Stimulated activated memory B cell treated with anti-CD40 and anti-IgM and Interleukin-4, amounts not matched to agents 10 μg/mL and 1 μg/mL and 100 μg/mL, for 72 hours (primary cell): ENCODE measurements around the gene GRIN1.
A peak's percentile ranks its signal among the peaks of the same experiment; 100 is the strongest.

ENCODE experiments used
- ATAC-seq: fragments of 150-1000 bp; cut with Tn5 transposase; 2 replicates; pipeline ENCODE4 v1.10.0; 2021
- H3K27ac Mint-ChIP-seq: one replicate; pipeline ENCODE4 v1.8.0; 2022; ENCODE audit warnings: mild to moderate bottlenecking, mixed read lengths
- H3K27me3 Mint-ChIP-seq: one replicate; pipeline ENCODE4 v1.8.0; 2022; ENCODE audit warnings: mixed read lengths
- H3K36me3 Mint-ChIP-seq: one replicate; pipeline ENCODE4 v1.8.0; 2022; ENCODE audit warnings: mixed read lengths
- H3K4me1 Mint-ChIP-seq: one replicate; pipeline ENCODE4 v1.8.0; 2022; ENCODE audit warnings: mixed read lengths
- H3K4me3 Mint-ChIP-seq: one replicate; pipeline ENCODE4 v1.8.0; 2022; ENCODE audit warnings: mild to moderate bottlenecking, moderate library complexity, mixed read lengths
- H3K9me3 Mint-ChIP-seq: one replicate; pipeline ENCODE4 v1.8.0; 2022; ENCODE audit warnings: mixed read lengths

The GRIN1 gene

GRCh38 chr9:137138722-137139467 is at the start of gene GRIN1:
GRIN1 (plus strand) TSS chr9:137139154; CDS start chr9:137139487, 333 bp downstream.
- Mint-ChIP-seq H3K4me3 (peak within 1 kb of the TSS; percentile 24), H3K36me3 (no peaks in the 10 kb centered on the region), H3K27me3 (peaks cover 93% of the 10 kb centered on the region), H3K27ac (no peak within 1 kb of the TSS), H3K4me1 (peaks cover 14% of the 10 kb centered on the region), H3K9me3 (no peaks in the 10 kb centered on the region)
- no peak for ATAC-seq

DNA sequence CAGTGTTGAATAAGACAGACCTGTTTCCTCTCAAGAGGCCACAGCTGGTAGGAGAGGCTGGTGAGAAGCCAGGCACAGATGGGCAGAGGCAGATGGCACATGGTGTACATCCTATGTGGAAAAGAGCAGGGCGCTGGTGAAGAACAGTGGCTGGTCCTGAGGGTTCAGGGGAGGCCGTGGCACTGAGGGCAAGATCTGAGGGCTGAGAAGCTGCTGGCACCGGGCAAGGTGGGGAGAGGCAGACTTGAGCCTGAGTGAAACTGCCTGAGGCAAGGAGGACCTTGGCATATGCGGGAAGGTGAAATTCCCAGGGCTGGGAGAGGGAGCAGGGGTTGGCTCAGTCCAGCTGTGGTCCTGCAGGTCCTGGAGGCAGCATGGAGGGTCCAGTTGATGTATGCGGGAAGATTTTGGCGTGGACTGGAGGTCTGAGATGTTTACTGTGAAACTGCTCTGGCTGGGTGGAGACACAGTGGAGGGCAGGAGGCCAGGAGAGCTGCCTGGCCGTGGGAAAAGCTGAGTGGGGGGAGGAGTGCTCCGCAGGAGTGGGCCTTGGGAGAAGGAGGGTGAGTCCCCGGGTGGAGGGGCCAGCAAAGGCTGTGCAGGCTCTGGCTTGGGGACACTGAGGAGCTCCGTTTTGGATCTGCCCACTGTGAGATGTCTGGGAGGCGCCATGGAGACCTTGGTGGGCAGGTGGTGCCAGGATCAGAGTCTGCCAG is 49.6 kb upstream of the GRIN1 start:
- no peak overlapping the region for H3K4me3 Mint-ChIP-seq
- peaks cover 50% of the 10 kb centered on the region for H3K4me1 Mint-ChIP-seq
- no peak for ATAC-seq
- peak overlapping the region; percentile 74 for H3K27ac Mint-ChIP-seq
- peaks cover 34% of the 10 kb centered on the region for H3K36me3 Mint-ChIP-seq
- no peaks in the 10 kb centered on the region for H3K27me3 Mint-ChIP-seq
- no peaks in the 10 kb centered on the region for H3K9me3 Mint-ChIP-seq

DNA sequence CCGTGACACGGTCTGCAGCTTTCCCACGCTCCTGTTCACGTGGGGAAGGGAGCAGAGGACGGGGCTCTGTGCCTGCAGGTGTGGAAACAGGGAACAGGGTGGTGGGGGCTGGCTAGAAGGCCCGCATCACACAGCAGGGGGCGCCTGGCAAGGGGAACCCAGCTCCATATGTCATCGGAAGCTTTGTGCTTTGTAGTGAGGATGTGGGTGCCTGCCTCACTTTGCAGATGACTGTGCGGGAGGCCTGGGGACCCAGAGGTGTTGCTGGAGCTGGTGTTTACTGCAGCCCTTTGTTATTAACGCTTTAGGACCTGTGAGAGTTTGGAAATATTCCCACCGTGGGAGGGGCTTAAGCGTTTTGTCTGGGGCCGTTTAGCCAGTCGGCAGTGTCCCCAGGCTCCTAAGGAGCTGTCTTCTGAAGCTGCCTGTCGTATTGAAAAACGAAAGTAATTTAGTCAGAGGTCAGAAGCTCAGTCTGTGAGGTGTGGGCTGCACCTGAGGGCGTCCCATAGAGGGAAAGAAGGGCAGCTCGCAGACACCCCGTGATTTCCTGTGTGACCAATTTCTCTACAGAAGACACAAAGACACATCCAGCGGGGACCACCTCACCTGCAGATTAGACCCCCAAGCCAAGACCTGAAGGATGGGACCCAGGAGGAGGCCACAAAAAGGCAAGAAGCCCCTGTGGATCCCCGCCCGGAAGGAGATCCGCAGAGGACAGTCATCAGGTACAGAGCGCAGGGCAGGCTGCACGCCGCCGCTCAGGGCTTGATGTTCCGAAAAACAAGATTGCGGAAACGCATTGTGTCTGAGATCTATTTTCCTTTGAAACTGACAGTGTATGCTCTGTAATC is 43.1 kb upstream of the GRIN1 start:
- H3K9me3 Mint-ChIP-seq = no peaks in the 10 kb centered on the region
- ATAC-seq = peak; percentile 97
- peak overlapping the region; percentile 71 for H3K4me3 Mint-ChIP-seq
- no peaks in the 10 kb centered on the region for H3K27me3 Mint-ChIP-seq
- H3K36me3 Mint-ChIP-seq = peaks cover 48% of the 10 kb centered on the region
- H3K27ac Mint-ChIP-seq = peak overlapping the region; percentile 76
- peaks cover 19% of the 10 kb centered on the region for H3K4me1 Mint-ChIP-seq

GRCh38 chr9:137096785-137097546 is 42.0 kb upstream of the GRIN1 start:
- peaks cover 15% of the 10 kb centered on the region for H3K4me1 Mint-ChIP-seq
- ATAC-seq = no peak
- no peaks in the 10 kb centered on the region for H3K27me3 Mint-ChIP-seq
- peaks cover 43% of the 10 kb centered on the region for H3K36me3 Mint-ChIP-seq
- no peak overlapping the region for H3K27ac Mint-ChIP-seq
- H3K9me3 Mint-ChIP-seq = no peaks in the 10 kb centered on the region
- H3K4me3 Mint-ChIP-seq = no peak overlapping the region

DNA sequence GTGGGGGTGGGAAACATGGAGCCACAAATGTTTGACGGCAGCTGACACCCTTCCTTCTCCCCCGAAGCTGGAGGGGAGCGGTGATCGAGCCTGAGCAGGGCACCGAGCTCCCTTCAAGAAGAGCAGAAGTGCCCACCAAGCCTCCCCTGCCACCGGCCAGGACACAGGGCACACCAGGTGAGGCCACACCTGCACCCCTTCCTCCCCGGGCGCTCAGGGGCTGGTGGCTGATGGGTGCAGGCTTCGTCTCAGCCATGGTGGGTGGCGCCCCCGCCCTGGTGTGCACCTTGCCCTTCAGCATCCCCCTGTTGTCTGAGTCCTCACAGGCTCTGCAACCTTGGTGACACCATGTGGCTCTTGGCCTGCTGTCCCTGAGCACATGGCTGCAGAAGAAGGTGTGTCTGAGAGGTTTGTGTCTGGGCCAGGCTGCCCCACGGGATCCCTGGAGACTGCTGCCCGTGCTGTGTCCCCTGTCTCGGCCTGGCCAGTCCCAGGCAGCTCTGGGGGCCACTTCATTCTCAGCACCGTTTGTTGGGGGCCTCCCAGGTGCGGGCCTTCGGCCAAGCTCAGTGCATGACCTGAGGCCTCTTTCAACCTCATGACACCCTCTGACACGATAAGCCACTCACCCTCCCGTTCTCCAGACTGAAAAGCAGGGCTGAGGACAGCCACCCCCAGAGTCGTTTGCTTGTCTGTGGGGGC is 41.0 kb upstream of the GRIN1 start:
- Mint-ChIP-seq H3K36me3 (peaks cover 36% of the 10 kb centered on the region), H3K9me3 (no peaks in the 10 kb centered on the region), H3K27me3 (no peaks in the 10 kb centered on the region), H3K4me3 (no peak overlapping the region), H3K27ac (no peak overlapping the region), H3K4me1 (peaks cover 15% of the 10 kb centered on the region)
- ATAC-seq = no peak

GRCh38 chr9:137099231-137099630 is 39.7 kb upstream of the GRIN1 start:
- no peaks in the 10 kb centered on the region for H3K27me3 Mint-ChIP-seq
- peaks cover 15% of the 10 kb centered on the region for H3K4me1 Mint-ChIP-seq
- ATAC-seq = no peak
- peaks cover 32% of the 10 kb centered on the region for H3K36me3 Mint-ChIP-seq
- H3K27ac Mint-ChIP-seq = no peak overlapping the region
- no peak overlapping the region for H3K4me3 Mint-ChIP-seq
- no peaks in the 10 kb centered on the region for H3K9me3 Mint-ChIP-seq

- H3K36me3 Mint-ChIP-seq = peaks cover 11% of the 10 kb centered on the region
- H3K4me3 Mint-ChIP-seq = no peak overlapping the region
- no peaks in the 10 kb centered on the region for H3K4me1 Mint-ChIP-seq
- no peak for ATAC-seq
- H3K9me3 Mint-ChIP-seq = no peaks in the 10 kb centered on the region
- no peak overlapping the region for H3K27ac Mint-ChIP-seq
- no peaks in the 10 kb centered on the region for H3K27me3 Mint-ChIP-seq
Measured at GRCh38 chr9:137103206-137103999, 35.6 kb upstream of the GRIN1 start.

GRCh38 chr9:137105814-137106661 is 32.9 kb upstream of the GRIN1 start:
- Mint-ChIP-seq H3K27me3 (no peaks in the 10 kb centered on the region), H3K4me1 (no peaks in the 10 kb centered on the region), H3K36me3 (peaks cover 5% of the 10 kb centered on the region), H3K9me3 (no peaks in the 10 kb centered on the region), H3K4me3 (no peak overlapping the region), H3K27ac (no peak overlapping the region)
- ATAC-seq = no peak

DNA sequence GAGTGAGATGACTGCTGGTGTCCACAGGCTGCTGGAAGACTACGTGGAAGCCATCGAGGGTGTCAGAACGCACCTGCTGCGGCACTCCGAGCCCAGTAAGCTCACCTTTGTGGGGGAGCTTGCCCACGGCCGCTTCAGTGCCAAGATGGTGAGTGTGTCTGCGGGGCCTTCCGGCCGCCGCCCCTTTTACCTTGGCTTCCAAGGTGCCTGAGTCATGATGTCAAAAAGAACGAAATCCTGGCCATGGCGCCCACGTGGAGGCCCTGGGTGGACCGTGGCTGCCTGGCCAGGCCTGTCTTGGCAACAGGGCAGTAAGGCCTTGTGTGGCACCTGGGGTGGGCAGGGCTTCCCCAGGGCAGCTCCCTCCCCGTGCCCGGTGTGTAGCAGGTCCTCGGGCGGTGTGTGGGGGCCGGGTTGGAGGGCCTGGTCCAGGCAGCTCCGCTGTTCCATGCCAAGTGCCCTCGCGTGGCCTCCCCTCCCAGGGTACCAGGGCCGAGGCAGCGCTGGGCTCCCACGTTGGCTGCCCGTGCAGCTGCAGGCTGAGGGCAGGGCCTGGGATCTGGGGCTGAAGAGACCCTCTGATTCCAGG is 32.2 kb upstream of the GRIN1 start:
- no peak for ATAC-seq
- Mint-ChIP-seq H3K4me3 (no peak overlapping the region), H3K36me3 (peaks cover 7% of the 10 kb centered on the region)

GRCh38 chr9:137107312-137107921 is 31.5 kb upstream of the GRIN1 start:
- ATAC-seq = peak; percentile 2
- peaks cover 7% of the 10 kb centered on the region for H3K36me3 Mint-ChIP-seq
- no peak overlapping the region for H3K27ac Mint-ChIP-seq
- H3K4me1 Mint-ChIP-seq = no peaks in the 10 kb centered on the region
- H3K4me3 Mint-ChIP-seq = no peak overlapping the region
- H3K27me3 Mint-ChIP-seq = no peaks in the 10 kb centered on the region
- H3K9me3 Mint-ChIP-seq = no peaks in the 10 kb centered on the region

More for the DNA sequence above, 32.2 kb upstream of the GRIN1 start:
- H3K4me1 Mint-ChIP-seq = no peaks in the 10 kb centered on the region
- no peaks in the 10 kb centered on the region for H3K9me3 Mint-ChIP-seq
- H3K27ac Mint-ChIP-seq = no peak overlapping the region
- no peaks in the 10 kb centered on the region for H3K27me3 Mint-ChIP-seq

- peaks cover 11% of the 10 kb centered on the region for H3K36me3 Mint-ChIP-seq
- no peaks in the 10 kb centered on the region for H3K27me3 Mint-ChIP-seq
- no peaks in the 10 kb centered on the region for H3K9me3 Mint-ChIP-seq
- peaks cover 4% of the 10 kb centered on the region for H3K4me1 Mint-ChIP-seq
- ATAC-seq = no peak
- H3K4me3 Mint-ChIP-seq = no peak overlapping the region
- H3K27ac Mint-ChIP-seq = no peak overlapping the region
Measured at GRCh38 chr9:137107982-137108381, 31.0 kb upstream of the GRIN1 start.

- Mint-ChIP-seq H3K4me1 (peaks cover 12% of the 10 kb centered on the region), H3K36me3 (peaks cover 13% of the 10 kb centered on the region), H3K27ac (no peak overlapping the region), H3K4me3 (no peak overlapping the region), H3K27me3 (no peaks in the 10 kb centered on the region), H3K9me3 (no peaks in the 10 kb centered on the region)
- ATAC-seq = no peak
Measured at GRCh38 chr9:137108608-137109249, 30.2 kb upstream of the GRIN1 start.
